ENCODE results near the gene MAPK12.

Gene MAPK12

GRCh38 chr22:50220603-50221409, 40.7 kb downstream of the MAPK12 start:
- ChIA-PET CTCF (no interaction called here), POLR2A (ENCODE audit: low non-redundant PET) (no interaction called here)
- H3K27ac ChIP-seq: no peak overlapping the region; the same call in 1 of the 2 replicates
- TF ChIP-seq, protein P1, sequence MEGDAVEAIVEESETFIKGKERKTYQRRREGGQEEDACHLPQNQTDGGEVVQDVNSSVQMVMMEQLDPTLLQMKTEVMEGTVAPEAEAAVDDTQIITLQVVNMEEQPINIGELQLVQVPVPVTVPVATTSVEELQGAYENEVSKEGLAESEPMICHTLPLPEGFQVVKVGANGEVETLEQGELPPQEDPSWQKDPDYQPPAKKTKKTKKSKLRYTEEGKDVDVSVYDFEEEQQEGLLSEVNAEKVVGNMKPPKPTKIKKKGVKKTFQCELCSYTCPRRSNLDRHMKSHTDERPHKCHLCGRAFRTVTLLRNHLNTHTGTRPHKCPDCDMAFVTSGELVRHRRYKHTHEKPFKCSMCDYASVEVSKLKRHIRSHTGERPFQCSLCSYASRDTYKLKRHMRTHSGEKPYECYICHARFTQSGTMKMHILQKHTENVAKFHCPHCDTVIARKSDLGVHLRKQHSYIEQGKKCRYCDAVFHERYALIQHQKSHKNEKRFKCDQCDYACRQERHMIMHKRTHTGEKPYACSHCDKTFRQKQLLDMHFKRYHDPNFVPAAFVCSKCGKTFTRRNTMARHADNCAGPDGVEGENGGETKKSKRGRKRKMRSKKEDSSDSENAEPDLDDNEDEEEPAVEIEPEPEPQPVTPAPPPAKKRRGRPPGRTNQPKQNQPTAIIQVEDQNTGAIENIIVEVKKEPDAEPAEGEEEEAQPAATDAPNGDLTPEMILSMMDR (conservative IDR thresholded peaks at IDR 0.05; ENCODE audit: low read depth): no peak
- no peak for DNase-seq (ENCODE audit: low spot score)

- ChIA-PET POLR2A (ENCODE audit: low non-redundant PET) (no interaction called here), CTCF (interaction anchor here (0.5 to 0.6 kb wide), 2 partner anchors 13 to 113 kb away, joined by 4 to 5 read pairs; no protein-coding TSS in a partner anchor)
- DNase-seq (ENCODE audit: low spot score): no peak
- H3K27ac ChIP-seq: peak overlapping the region; percentile 69
- TF ChIP-seq, protein P1 (conservative IDR thresholded peaks at IDR 0.05; ENCODE audit: low read depth): no peak
These were observed 41.5 kb downstream of the MAPK12 start for GRCh38 chr22:50219800-50220602.

- ChIA-PET POLR2A (ENCODE audit: low non-redundant PET) (no interaction called here), CTCF (interaction anchor here (0.5 to 0.6 kb wide), 2 partner anchors 17 to 112 kb away, joined by 3 to 4 read pairs; no protein-coding TSS in a partner anchor)
These were observed 42.3 kb downstream of the MAPK12 start for GRCh38 chr22:50218996-50219727.

GRCh38 chr22:50218153-50218995, 43.1 kb downstream of the MAPK12 start:
- TF ChIP-seq, protein P1 (conservative IDR thresholded peaks at IDR 0.05; ENCODE audit: low read depth): no peak
- ChIA-PET CTCF (interaction anchor here (0.6 kb wide), 1 partner anchor 18 kb away, joined by 3 read pairs; no protein-coding TSS in a partner anchor), POLR2A (ENCODE audit: low non-redundant PET) (no interaction called here)
- H3K27ac ChIP-seq: peak overlapping the region; percentile 69
- no peak for DNase-seq (ENCODE audit: low spot score)

More at GRCh38 chr22:50218996-50219727, 42.3 kb downstream of the MAPK12 start:
- H3K27ac ChIP-seq: peak overlapping the region; percentile 69
- peak; percentile 77 for DNase-seq (ENCODE audit: low spot score)
- TF ChIP-seq, protein P1 (conservative IDR thresholded peaks at IDR 0.05; ENCODE audit: low read depth): no peak

DNA sequence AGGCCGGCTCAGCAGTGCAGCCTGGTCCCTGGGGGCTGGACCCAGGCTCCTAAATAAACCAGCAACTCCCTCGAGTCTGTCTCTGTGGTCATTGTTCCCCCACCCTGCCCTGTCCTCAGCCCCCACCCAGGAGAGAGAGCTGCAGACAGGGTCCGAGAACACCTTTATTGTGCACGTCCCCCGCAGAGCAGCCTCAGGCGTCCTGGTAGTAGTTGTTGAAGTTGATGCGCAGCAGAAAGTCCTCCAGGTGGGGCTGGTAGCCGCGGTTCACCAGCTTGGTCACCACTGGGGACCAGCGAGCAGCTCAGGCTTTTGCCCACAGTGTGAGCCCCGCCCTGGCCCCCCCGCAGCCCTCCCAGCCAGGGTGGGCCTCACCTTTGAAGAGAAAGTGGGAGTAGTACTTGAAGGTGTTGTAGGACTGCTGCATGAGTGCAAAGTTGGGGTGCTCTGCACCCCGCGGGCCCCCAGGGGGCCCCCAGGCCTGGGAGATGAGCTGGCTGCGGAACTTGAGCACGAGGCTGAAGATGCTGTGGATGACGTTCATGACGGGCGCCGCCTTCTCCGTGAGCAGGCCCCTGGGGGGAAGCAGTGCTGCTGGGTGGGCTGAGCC, 43.8 kb downstream of the MAPK12 start:
- peak overlapping the region; percentile 69; the same call in 1 of the 2 replicates for H3K27ac ChIP-seq
- TF ChIP-seq, protein P1 (conservative IDR thresholded peaks at IDR 0.05; ENCODE audit: low read depth): no peak
- DNase-seq (ENCODE audit: low spot score): no peak
- ChIA-PET CTCF (no interaction called here), POLR2A (ENCODE audit: low non-redundant PET) (no interaction called here)

Measured in RWPE1 (cell line).